ENCODE results near the gene CTNNA3. TPM values are rescaled to one million over a fixed set of nuclear protein-coding genes. Genes with fewer than 3 reads are reported as not detected.

The CTNNA3 gene
- total and polyA plus RNA-seq, 2 of the 4 experiments (the other 2 are of a cell fraction), result 0.19 to 0.90 TPM

DNA sequence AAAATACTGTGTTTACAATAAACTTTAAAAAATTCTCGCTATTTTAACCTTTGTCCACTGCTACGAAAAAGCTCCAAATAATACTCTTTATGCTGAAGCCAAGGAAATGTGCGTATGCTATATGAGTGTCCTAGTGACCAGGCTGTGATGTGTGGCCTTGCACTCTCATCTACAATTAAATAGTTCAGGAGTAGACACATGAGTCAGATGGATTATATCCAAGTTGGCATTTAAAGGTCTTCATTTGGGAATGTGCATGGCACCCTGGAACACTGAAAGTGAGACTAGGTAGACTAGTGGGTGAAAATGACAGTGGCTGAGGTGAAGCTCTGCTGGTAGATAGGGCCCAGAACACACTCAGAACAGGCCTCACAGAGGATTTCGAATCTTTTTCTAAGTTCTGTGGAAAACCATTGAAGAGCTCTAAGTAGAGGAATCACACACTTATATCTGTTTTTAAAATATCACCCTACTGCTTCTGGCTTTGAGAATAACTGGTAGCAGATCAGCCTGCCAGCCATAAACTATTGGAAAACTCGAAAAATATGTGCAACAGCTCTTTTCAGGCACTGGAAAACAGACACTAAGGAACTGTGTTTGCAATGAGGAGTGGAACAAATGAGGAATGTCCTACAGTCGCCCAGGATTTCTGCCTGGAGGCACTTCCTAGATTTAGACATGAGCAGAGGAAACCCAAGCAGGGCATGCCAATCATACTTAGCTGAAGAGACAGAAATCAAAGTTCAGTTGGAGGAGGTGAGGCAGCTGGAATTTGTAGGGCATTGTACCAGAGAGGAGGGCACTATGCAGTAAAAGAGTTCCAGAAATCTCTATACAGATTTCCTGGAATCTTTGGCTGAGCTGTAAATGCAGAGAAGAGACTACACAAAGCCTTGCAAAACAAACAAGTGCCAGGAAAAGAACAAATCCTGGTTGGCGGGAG lies 1374.0 kb downstream of the CTNNA3 start:
- WGBS, 2 experiments (ENCODE audit: extremely low coverage in 2 of 2, insufficient read length in 1 of 2), result no CpG with 5 or more reads among the region's 7 CpGs
- Histone ChIP-seq H3K4ac (ENCODE audit: low read depth, low read length) (no peak overlapping the region), H4K8ac (ENCODE audit: low read depth in 2 of 2, low read length in 2 of 2) (no peak overlapping the region), H2AFZ (replicated peaks; ENCODE audit: low read length, poor library complexity) (no peak overlapping the region), H3K4me3 (ENCODE audit: insufficient read depth, low read depth, low read length) (no peak overlapping the region), H3K9ac (ENCODE audit: low read depth, low read length) (no peak overlapping the region), H3K18ac (ENCODE audit: low read depth, low read length) (no peak overlapping the region), H2BK120ac (ENCODE audit: low read depth, low read length) (no peak overlapping the region), H3K9me1 (ENCODE audit: insufficient read depth, low read length) (no peaks in the 10 kb centered on the region), H2BK20ac (ENCODE audit: low read depth, low read length) (no peak overlapping the region), H3K23ac (ENCODE audit: low read depth, low read length) (no peak overlapping the region), H3K27me3 (ENCODE audit: control insufficient read depth, insufficient read depth, low read length) (no peaks in the 10 kb centered on the region), H3K56ac (ENCODE audit: extremely low read depth, insufficient read depth, low read length) (no peak overlapping the region), H2AK9ac (replicated peaks; ENCODE audit: low read depth, low read length, poor library complexity) (no peak overlapping the region), H2BK15ac (ENCODE audit: low read depth, low read length) (no peak overlapping the region), H4K5ac (ENCODE audit: low read depth, low read length) (no peak overlapping the region), H4K91ac (ENCODE audit: insufficient read depth, low read depth, low read length) (no peak overlapping the region), H3K9me3 (ENCODE audit: control insufficient read depth, insufficient read depth, low read length) (peaks cover 5% of the 10 kb centered on the region), H3K79me1 (ENCODE audit: low read depth in 1 of 2, low read length in 2 of 2) (no peaks in the 10 kb centered on the region), H3K36me3 (ENCODE audit: control insufficient read depth, insufficient read depth, low read length) (no peaks in the 10 kb centered on the region), H2AK5ac (ENCODE audit: low read depth, low read length) (no peak overlapping the region), H3K4me1 (ENCODE audit: control insufficient read depth, insufficient read depth, low read length) (no peaks in the 10 kb centered on the region), H3K14ac (replicated peaks; ENCODE audit: low read depth, low read length) (no peak overlapping the region), H3K4me2 (ENCODE audit: low read depth, low read length) (no peak overlapping the region), H4K20me1 (ENCODE audit: insufficient read depth, low read length) (no peaks in the 10 kb centered on the region), H2BK5ac (ENCODE audit: low read depth, low read length, poor library complexity, severe bottlenecking) (no peak overlapping the region), H3K27ac (ENCODE audit: insufficient read depth, low read length) (no peak overlapping the region)
- dilution Hi-C loops (cut with HindIII; ENCODE audit: low sequenced_read_pairs, unreplicated experiment), result no loop called here
- in situ Hi-C loops (cut with MboI; ENCODE audit: low sequenced_read_pairs), result no loop called here
- no TSS peak for BruUV-seq (replicated peaks)
- POLR2A ChIA-PET (ENCODE audit: unreplicated experiment), result no interaction called here
- intact Hi-C loops (cut with micrococcal nuclease), result no loop called here
- CTCF ChIA-PET, result no interaction called here
- ATAC-seq (ENCODE audit: low read depth), result no peak
- DNase-seq, result no peak
- TF ChIP-seq, protein P1, sequence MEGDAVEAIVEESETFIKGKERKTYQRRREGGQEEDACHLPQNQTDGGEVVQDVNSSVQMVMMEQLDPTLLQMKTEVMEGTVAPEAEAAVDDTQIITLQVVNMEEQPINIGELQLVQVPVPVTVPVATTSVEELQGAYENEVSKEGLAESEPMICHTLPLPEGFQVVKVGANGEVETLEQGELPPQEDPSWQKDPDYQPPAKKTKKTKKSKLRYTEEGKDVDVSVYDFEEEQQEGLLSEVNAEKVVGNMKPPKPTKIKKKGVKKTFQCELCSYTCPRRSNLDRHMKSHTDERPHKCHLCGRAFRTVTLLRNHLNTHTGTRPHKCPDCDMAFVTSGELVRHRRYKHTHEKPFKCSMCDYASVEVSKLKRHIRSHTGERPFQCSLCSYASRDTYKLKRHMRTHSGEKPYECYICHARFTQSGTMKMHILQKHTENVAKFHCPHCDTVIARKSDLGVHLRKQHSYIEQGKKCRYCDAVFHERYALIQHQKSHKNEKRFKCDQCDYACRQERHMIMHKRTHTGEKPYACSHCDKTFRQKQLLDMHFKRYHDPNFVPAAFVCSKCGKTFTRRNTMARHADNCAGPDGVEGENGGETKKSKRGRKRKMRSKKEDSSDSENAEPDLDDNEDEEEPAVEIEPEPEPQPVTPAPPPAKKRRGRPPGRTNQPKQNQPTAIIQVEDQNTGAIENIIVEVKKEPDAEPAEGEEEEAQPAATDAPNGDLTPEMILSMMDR (conservative IDR thresholded peaks at IDR 0.05; ENCODE audit: low read depth, low read length), result no peak
